WERI-Rb-1 (cell line): ENCODE measurements around the gene SLC24A3.

Source experiments
- DNase-seq: peaks from one replicate; pipeline ENCODE4 v3.0.0-alpha.2; 2020
- H3K27ac ChIP-seq: fragments of 250-450 bp; sonication (Bioruptor Pico); 2 replicates; pipeline ENCODE4 v1.5.1; 2020; ENCODE audit warnings: mild to moderate bottlenecking, moderate library complexity
- H3K27me3 ChIP-seq: fragments of 250-450 bp; sonication (Bioruptor Pico); 2 replicates; pipeline ENCODE4 v1.5.1; 2021; ENCODE audit warnings: mild to moderate bottlenecking, low read depth, moderate library complexity; ENCODE audit not compliant: insufficient read depth, severe bottlenecking
- H3K36me3 ChIP-seq: fragments of 250-450 bp; sonication (Bioruptor Pico); 2 replicates; pipeline ENCODE4 v1.5.1; 2020; ENCODE audit warnings: mild to moderate bottlenecking, moderate library complexity
- H3K4me3 ChIP-seq: 2 replicates; pipeline ENCODE4 v1.5.1; 2011; ENCODE audit warnings: low read depth, mild to moderate bottlenecking, control low read depth, low read length
- H3K9me3 ChIP-seq: fragments of 250-450 bp; sonication (Bioruptor Pico); 2 replicates; pipeline ENCODE4 v1.5.1; 2021; ENCODE audit warnings: mild to moderate bottlenecking, moderate library complexity; ENCODE audit not compliant: severe bottlenecking
- TF ChIP-seq, protein P1 (sequence below): IDR thresholded peaks from 2 replicates; pipeline ENCODE4 v1.5.1; 2011; ENCODE audit warnings: low read depth, mild to moderate bottlenecking, control low read depth, inconsistent platforms, low read length

SLC24A3 gene

DNA sequence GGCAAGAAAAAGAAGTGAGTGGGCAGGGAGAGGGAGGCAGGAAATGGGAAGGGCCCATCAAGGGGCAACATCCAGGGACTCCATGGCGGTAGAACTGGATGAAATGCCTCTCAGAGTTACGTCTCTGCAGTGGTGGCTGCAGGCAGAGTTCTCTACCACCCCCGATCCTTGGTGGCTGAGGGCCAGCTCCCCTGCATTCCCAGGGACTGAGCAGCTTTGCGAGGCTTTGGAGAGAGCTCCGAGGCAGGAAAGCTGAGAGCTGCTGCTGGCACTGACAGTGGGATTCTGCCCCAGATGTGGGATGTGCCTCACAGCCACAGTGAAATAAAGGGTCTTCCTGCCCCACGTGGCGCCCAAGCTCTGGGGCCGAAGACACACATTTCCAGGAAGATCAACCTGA lies 236.6 kb downstream of the SLC24A3 start:
- no peak for DNase-seq
- TF ChIP-seq, protein P1, sequence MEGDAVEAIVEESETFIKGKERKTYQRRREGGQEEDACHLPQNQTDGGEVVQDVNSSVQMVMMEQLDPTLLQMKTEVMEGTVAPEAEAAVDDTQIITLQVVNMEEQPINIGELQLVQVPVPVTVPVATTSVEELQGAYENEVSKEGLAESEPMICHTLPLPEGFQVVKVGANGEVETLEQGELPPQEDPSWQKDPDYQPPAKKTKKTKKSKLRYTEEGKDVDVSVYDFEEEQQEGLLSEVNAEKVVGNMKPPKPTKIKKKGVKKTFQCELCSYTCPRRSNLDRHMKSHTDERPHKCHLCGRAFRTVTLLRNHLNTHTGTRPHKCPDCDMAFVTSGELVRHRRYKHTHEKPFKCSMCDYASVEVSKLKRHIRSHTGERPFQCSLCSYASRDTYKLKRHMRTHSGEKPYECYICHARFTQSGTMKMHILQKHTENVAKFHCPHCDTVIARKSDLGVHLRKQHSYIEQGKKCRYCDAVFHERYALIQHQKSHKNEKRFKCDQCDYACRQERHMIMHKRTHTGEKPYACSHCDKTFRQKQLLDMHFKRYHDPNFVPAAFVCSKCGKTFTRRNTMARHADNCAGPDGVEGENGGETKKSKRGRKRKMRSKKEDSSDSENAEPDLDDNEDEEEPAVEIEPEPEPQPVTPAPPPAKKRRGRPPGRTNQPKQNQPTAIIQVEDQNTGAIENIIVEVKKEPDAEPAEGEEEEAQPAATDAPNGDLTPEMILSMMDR, result no peak
- peaks cover 73% of the 10 kb centered on the region for H3K27me3 ChIP-seq
- H3K36me3 ChIP-seq, result no peaks in the 10 kb centered on the region
- no peak overlapping the region for H3K4me3 ChIP-seq
- H3K27ac ChIP-seq, result no peak overlapping the region
- H3K9me3 ChIP-seq, result no peaks in the 10 kb centered on the region

DNA sequence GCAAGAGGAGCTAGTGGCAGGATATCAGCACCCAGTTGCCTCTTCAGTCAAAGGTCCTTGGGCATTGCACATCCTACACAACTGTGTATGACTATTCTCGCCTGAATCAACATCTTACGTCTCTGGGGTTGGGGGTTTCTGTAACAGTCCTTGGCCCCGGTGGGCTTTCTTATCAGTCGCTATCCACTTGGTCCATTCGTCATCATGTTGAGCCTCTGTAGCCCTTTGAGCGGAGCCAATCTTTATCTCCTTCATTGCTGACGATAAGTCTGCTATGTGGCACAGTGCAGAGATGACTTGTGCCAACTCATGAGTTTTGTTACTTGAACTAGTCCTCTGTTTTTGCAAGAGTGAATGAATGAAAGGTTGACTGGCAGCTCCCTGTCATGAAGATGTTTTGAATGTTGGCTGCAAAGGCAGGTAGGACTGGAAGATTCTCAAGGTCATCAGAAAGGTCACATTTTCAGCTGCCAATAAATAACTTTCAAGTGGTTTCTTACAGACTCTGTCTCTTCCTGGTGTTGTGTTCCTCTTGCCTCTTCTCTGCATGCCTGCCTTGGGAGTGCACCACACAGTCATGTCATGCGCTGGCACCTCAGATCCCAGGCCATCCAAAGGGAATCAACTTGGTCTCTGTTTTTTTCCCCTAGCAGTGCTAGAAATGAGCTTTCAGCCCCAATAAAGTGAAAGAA lies 238.9 kb downstream of the SLC24A3 start:
- no peaks in the 10 kb centered on the region for H3K9me3 ChIP-seq
- no peak overlapping the region for H3K27ac ChIP-seq
- H3K27me3 ChIP-seq, result peaks cover 84% of the 10 kb centered on the region
- no peak overlapping the region for H3K4me3 ChIP-seq
- H3K36me3 ChIP-seq, result no peaks in the 10 kb centered on the region
- TF ChIP-seq, protein P1, result no peak
- no peak for DNase-seq

DNA sequence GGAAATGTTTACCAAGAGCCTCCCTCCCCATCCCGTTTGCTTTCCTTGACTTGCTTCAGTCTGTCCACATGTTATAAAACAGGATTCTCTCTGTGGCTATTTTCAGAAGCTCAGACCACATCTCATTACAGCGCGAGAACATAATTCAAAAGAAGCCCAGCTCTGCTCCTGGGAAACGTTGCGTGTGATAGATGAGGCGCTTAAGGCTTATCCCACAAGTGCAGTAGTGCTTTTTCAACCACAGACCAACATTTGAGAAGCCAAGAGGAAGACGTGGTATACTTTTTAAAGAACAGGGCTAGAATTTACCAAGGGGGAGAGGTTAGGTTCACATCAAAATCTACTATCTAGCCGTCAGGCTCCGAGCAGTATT lies 239.5 kb downstream of the SLC24A3 start:
- H3K36me3 ChIP-seq, result no peaks in the 10 kb centered on the region
- no peak overlapping the region for H3K4me3 ChIP-seq
- TF ChIP-seq, protein P1, result no peak
- peaks cover 83% of the 10 kb centered on the region for H3K27me3 ChIP-seq
- H3K9me3 ChIP-seq, result no peaks in the 10 kb centered on the region
- no peak overlapping the region for H3K27ac ChIP-seq
- no peak for DNase-seq

DNA sequence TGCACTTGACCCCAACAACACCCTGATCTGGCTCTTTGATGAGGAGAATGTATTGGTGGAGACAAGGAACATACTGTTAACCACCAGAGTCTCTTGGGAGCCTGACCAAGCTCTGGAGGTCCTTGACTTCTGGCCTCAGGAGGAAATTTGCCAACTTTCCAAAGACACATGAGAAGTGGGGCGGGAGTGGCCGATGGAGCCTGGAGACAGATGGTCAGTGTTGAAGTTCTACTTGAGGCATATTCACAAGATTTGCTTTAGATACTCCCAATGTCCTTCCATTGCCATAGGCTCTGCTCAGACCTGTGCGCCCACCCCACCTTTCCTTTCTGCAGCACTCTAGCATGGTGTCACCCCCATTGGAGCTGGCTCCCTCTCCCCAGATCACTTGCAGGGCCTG lies 241.0 kb downstream of the SLC24A3 start:
- Histone ChIP-seq H3K27ac (no peak overlapping the region), H3K36me3 (no peaks in the 10 kb centered on the region), H3K27me3 (peaks cover 87% of the 10 kb centered on the region), H3K4me3 (no peak overlapping the region), H3K9me3 (no peaks in the 10 kb centered on the region)
- DNase-seq, result no peak
- TF ChIP-seq, protein P1, result no peak

DNA sequence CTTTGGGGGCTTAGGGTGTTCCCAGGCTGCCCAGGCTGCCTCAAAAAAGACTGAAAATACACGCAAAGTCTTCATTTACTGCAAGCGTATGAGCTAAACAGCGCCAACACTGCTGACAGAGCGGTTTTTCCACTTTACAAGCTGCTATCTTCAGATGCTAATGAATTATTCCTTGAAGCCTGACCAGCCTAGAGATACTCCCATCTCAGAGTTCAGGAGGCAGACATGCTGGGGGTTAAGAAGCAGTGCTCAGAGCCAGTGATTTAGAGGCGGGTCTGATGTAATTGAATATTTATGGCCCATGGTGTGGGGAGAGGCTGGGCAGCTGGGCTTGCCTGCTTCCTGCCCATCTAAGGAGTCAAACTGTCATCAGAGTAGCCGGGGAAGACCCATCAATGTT lies 241.4 kb downstream of the SLC24A3 start:
- peaks cover 87% of the 10 kb centered on the region for H3K27me3 ChIP-seq
- no peaks in the 10 kb centered on the region for H3K9me3 ChIP-seq
- no peaks in the 10 kb centered on the region for H3K36me3 ChIP-seq
- H3K4me3 ChIP-seq, result no peak overlapping the region
- no peak overlapping the region for H3K27ac ChIP-seq
- no peak for DNase-seq
- TF ChIP-seq, protein P1, result no peak
